ENCODE measurements around the gene TMEM235.
A peak's percentile ranks its signal among the peaks of the same experiment; 100 is the strongest.

The TMEM235 gene

DNA sequence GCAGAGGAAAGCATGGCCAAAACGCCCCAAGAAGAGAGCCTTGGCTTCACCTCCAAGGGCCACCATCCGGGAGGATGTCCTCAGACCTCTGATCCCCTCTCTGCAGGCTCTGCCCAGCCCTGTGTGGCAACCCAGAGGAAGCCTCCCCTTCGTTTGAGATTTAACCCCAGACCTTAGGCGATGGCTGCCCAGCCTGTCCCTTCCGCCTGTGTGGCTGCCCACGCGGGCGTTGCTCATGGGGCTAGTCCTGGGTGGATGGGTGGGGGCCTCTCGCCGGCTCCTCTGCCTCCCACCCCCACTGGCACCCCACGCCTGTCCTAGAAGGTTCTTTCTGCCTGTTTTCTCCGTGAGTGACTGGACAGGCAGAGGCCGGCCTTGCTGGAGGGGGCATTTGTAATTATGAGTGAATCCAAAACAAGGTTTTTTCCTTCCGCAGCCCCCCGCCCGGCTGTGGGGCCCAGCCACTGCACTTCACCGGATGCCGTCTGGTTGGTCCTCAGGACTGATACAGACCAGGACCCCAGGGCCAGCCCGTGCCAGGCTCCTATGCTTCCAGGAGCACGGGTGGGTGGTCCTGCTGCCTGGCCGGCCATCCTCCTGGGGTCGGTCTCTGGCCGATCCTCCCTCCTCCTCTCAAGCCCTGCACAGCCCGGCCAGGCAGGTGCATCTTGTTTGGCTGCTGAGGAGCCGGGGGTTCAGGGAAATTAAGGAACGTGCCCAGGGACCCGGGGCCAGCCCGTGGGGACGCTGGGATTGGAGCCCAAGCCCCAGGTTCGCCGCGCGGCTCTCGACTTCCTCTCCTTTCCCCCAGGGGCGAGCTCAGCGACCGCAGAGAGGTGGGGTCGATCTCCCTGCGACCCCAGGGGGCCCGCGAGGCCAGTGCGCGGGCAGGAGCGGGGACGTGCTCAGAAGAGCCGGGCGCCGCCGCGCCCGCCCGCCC is at the start of gene TMEM235:
TMEM235 (plus strand) TSS at position 636 of the 940 bp plus-strand sequence. CDS start 393 bp downstream, outside the sequence.
- DNase-seq = no peak

- no peak for DNase-seq
Measured at GRCh38 chr17:78182504-78182903, 48.9 kb upstream of the TMEM235 start.

DNA sequence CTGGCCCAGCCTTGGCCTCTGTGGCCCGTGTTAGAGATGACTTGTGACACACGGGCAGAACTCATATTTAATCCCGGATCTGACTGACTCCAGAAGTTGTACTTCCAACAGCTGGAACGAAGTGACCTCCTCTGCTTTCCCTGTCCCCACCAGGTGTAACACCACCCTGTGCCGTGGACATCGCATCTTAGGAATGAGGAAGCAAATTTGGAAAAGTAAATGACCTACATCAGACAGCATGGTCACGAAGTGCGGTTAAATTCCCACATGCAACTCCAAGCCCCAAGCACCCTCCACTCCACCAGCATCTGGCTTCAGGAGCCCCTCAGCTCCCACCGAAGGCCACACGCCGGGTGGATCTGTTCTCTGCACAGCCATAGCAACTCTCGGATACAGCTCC is 47.5 kb upstream of the TMEM235 start:
- no peak for DNase-seq

DNA sequence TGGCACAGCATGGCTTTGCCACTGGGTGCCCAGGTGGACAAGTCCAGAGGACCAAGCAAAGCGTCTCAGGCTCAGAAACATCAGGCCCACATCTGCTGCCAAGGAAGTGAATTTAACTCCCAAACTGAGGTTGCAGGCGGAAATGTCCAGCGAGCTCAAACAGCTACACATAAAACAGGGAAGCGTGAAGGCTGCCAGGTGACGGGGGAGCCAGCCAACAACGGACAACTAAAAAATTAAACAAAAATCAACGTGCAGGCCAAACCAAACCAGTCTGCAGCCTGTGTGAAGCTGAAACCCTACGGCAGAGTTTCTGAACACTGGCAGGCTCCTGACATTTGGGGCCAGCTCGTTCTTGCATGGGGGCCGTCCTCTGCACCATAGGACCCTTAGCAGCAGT is 47.1 kb upstream of the TMEM235 start:
- DNase-seq = no peak

- DNase-seq = no peak
Measured at GRCh38 chr17:78184868-78185267, 46.6 kb upstream of the TMEM235 start.

DNA sequence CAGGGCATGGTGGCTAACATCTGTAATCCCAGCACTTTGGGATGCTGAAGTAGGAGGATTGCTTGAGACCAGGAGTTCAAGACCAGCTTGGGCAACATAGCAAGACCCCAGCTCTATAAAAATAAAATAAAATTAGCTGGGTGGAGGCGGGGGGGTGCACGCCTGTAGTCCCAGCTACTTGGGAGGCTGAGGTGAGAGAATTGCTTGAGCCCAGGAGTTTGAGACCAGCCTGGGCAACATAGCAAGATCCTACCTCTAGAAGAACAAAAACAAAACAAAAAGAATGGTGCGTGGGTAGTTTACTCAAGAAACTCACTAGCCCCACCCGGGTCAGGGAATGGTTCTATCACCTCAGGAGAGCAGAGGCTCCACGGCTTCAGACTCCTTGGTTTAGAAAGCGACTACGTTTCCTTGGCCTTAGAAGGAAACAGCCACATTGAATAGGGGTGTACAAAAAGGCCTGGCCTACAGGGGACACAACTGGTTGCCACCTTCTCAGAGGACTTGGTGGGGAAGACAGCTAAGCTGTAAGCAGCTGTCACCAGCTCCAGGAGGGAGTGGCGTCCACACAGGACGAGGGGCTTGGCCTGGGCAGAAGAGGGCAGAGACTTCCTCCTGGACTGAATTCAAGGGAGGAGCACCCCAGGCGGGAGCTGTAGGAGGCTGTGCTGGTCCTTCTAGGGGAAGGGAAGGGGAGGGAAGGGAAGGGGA is 45.3 kb upstream of the TMEM235 start:
- DNase-seq = peak; percentile 44

DNA sequence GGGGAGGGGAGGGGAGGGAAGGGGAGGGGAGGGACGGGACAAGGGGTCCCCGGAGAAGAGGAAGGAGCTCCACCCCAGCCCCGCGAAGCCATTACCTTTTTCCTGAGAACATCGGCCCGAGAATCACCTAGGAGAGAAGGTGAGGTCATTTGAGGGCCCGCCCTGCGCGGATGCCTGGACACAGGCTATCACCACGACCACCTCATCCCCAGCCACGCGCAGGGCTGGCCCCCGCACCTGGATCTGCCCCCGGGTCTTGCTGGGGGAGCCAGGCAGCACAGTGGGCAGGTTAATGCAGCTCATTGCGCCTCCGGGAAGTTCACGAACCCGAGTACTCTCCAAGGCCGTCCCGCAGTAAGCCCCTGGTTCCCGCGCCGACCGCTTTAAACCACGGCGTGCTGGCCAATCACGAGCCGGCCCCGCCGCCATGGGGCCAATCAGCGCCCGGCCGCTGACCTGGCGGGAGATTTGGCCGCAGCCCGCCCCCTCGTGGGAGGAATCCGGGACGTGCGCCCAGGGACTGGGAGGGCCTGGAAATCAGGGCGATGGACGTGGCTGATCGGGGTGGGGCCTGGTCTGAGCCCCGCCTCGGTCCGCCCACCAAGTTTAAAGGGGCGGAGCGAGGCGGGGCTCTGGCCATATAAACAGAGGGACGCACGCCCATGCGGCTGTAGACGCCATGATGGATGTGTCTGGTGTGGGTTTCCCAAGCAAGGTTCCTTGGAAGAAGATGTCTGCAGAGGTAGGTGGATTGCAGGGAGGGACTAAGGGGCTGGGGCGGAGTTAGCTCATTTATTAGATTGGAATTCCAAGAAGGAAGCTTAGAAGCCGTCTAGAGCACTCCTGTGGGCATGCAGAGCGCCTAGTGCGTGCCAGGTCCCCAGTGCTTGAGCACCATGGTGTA is 44.5 kb upstream of the TMEM235 start, which contains the start of the genes AFMID and TK1:
AFMID (plus strand) TSS at position 671 of the 904 bp plus-strand sequence; CDS start at position 680, 9 bp downstream.
TK1 (minus strand) TSS at position 361 of the 904 bp plus-strand sequence; CDS start at position 303, 58 bp downstream.
- DNase-seq = peak; percentile 98

GRCh38 chr17:78196716-78197115 is 34.7 kb upstream of the TMEM235 start:
- DNase-seq = no peak

DNA sequence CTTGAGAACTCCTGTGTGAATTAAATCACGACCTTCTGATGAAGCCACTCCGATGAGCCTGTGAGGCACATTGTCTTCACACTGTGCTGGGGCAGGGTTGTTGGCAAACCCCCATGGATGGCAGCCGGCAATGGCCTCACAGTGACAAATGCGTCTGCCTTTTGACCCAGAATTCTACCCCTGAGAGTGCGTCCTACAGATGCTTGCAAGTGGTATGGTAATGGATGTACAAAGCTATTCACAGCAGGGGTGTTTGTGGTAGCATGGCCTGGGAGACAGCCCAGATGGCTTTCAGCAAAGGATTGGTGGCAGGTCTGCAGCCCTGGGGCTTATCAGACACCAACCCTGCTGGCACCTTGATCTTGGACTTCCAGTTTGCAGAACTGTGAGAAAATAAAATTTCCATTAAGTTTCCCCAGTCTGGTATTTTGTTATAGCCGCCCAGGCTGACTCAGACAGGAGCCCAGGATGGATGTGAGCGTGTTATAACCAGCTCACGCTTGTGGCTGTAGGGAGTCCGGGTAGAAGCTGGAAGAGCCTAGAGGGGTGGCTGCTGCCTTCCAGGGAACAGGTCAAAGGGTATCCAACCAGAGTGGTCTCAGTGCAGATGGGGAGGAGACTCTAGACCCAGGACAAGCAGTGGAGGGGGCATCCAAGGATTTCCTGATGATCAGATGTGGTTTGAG is 34.1 kb upstream of the TMEM235 start:
- DNase-seq = no peak

- DNase-seq = no peak
Measured at GRCh38 chr17:78200451-78200850, 31.0 kb upstream of the TMEM235 start.

- DNase-seq = no peak
Measured at GRCh38 chr17:78202666-78203065, 28.8 kb upstream of the TMEM235 start.

GRCh38 chr17:78204387-78205123 is 26.9 kb upstream of the TMEM235 start:
- DNase-seq = no peak

- DNase-seq = no peak
Measured at GRCh38 chr17:78205124-78205775, 26.2 kb upstream of the TMEM235 start.

DNA sequence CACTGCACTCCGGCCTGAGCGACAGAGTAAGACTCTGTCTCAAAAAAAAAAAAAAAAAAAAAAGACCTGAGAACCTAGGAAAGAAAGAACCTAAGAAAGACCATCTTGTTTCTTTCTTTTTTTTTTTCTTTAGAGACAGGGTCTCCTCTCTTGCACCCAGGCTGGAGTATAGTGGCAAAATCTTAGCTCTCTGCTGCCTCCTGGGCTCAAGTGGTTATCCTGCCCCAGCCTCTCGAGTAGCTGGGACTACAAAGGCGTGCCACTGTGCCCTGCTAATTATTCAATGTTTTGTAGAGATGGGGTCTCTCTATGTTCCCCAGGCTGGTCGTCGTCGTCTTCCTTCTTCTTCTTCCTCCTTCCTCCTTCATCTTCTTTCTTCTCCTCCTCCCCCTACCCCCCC is 25.1 kb upstream of the TMEM235 start:
- no peak for DNase-seq

DNA sequence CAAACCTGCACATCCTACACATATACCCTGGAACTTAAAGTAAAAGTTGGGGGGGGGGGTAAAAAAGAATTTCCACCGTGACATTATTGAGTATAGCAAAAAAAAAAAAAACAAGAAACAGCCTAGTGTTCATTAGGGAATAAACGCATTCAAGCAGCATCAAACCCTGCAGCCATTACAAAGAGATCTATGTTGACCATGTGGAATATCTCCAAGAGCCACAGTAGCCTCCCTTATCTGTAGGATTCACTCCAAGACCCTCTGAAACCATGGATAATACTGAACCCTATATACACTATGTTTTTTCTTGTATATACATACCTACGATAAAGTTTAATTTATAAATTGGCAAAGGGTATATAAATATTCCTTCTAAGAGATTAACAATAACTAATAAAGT is 22.9 kb upstream of the TMEM235 start:
- no peak for DNase-seq

DNA sequence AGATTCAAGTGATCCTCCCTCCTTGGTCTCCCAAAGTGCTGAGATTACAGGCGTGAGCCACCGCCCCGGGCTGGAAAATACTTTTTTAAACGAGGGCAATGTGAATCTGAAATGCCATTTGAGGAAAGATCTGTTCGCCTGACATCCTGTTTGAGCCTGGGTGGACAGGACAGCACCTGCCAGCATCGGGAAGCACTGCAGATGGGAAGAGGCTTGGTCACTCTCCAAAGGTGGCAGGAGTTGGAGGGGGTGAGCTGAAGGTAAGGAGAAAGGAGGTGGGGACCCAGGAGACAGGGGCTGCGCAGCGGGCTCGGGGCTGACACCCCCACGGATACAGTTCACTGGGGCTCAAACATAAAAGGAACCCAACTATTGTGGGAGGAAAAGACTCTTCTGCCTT is 21.3 kb upstream of the TMEM235 start:
- DNase-seq = no peak

DNA sequence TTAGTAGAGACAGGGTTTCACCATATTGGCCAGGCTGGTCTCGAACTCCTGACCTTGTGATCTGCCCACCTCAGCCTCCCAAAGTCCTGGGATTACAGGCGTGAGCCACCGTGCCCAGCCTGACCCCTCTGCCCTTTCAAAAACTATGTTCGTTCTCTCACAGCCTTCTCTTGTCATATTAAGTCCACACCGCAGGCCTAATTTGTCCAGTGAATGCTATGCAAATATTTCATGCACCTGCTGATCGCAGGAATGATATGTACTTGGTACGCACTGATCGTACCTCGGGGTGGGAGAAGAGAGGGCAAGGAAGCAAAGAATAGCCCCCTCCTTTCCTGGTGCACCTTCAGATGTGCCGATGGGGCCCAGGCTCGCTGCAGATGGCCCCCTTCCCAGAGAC is 20.4 kb upstream of the TMEM235 start:
- no peak for DNase-seq

DNA sequence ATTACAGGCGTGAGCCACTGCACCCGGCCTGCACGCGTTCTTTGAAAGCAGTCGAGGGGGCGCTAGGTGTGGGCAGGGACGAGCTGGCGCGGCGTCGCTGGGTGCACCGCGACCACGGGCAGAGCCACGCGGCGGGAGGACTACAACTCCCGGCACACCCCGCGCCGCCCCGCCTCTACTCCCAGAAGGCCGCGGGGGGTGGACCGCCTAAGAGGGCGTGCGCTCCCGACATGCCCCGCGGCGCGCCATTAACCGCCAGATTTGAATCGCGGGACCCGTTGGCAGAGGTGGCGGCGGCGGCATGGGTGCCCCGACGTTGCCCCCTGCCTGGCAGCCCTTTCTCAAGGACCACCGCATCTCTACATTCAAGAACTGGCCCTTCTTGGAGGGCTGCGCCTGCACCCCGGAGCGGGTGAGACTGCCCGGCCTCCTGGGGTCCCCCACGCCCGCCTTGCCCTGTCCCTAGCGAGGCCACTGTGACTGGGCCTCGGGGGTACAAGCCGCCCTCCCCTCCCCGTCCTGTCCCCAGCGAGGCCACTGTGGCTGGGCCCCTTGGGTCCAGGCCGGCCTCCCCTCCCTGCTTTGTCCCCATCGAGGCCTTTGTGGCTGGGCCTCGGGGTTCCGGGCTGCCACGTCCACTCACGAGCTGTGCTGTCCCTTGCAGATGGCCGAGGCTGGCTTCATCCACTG is 17.3 kb upstream of the TMEM235 start, which contains the start of gene BIRC5:
BIRC5 (plus strand) TSS at position 238 of the 690 bp plus-strand sequence; CDS start at position 302, 64 bp downstream.
- DNase-seq = peak; percentile 96

DNA sequence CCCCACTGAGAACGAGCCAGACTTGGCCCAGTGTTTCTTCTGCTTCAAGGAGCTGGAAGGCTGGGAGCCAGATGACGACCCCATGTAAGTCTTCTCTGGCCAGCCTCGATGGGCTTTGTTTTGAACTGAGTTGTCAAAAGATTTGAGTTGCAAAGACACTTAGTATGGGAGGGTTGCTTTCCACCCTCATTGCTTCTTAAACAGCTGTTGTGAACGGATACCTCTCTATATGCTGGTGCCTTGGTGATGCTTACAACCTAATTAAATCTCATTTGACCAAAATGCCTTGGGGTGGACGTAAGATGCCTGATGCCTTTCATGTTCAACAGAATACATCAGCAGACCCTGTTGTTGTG is 16.7 kb upstream of the TMEM235 start:
- DNase-seq = no peak

Data from stimulated activated CD8-positive, alpha-beta memory T cell treated with anti-CD3 and anti-CD28 coated beads, Interleukin-4, amount 100 ng/mL, for 48 hours (primary cell).